Tibial nerve (tissue), 4 donors: ENCODE results near the gene FBXL7.

Source experiments
- CTCF ChIP-seq, 5 experiments: fragments of 200-600 bp in 3 of 5; fragments of 450-650 bp in 2 of 5; sonication (generic) in 3 of 5; IDR thresholded peaks; one replicate each; pipeline ENCODE4 v1.5.1; 2016 to 2019; ENCODE audit warnings: antibody characterized with exemption in 5 of 5, mild to moderate bottlenecking in 3 of 5, moderate library complexity in 2 of 5
- EP300 ChIP-seq, 2 donors: sonication (generic); formaldehyde crosslinking; IDR thresholded peaks; one replicate each; pipeline ENCODE4 v1.6.1; 2017; ENCODE audit warnings: antibody characterized with exemption in 2 of 2, mild to moderate bottlenecking in 1 of 2

- TF ChIP-seq EP300 (IDR thresholded peaks at IDR 0.05) (no peak), CTCF (IDR thresholded peaks at IDR 0.05) (no peak)
Observed at GRCh38 chr5:15904899-15905830, 405.2 kb downstream of the FBXL7 start.
